ENCODE data around the gene THEMIS. TPM values are rescaled to one million over a fixed set of nuclear protein-coding genes. Genes with fewer than 3 reads are reported as not detected.
"Not testable (repeated sequence)": the region's sequence is repeated elsewhere in the genome, so short reads cannot be mapped to it uniquely, and the experiment has no call there.

The THEMIS gene
- total and polyA plus RNA-seq, 10 of the 15 experiments (the other 5 are each of a cell fraction or from before 2014, with no cell fraction given): 0.06 to 1.5 (median 0.08) TPM; not detected in 6

GRCh38 chr6:127932708-127933107 lies 31.9 kb upstream of the THEMIS start (continued):
- TF ChIP-seq CUX1 (IDR thresholded peaks at IDR 0.05; ENCODE audit: insufficient replicate concordance, low read depth, low read length) (no peak), SIX5 (IDR thresholded peaks at IDR 0.05; ENCODE audit: low read depth, low read length, severe bottlenecking) (no peak), SPI1 (IDR thresholded peaks at IDR 0.05; ENCODE audit: borderline replicate concordance, insufficient read depth, low read depth, low read length) (no peak), MEF2B (IDR thresholded peaks at IDR 0.05; ENCODE audit: partially characterized antibody, poor library complexity, severe bottlenecking) (no peak)

- BruUV-seq (replicated peaks); H3K9me3 ChIP-seq (replicated peaks; ENCODE audit: control insufficient read depth, insufficient read depth, low read length); in situ Hi-C loops (cut with MboI); H2AFZ ChIP-seq (ENCODE audit: control insufficient read depth, low read depth, low read length); H4K20me1 ChIP-seq (ENCODE audit: control insufficient read depth, insufficient read depth); ATAC-seq; intact Hi-C loops (cut with micrococcal nuclease; ENCODE audit: unreplicated experiment); H3K36me3 ChIP-seq (ENCODE audit: control insufficient read depth in 2 of 2, insufficient read depth in 2 of 2, low read length in 1 of 2); FAIRE-seq; DNase-seq (ENCODE audit: low read depth, low spot score); POLR2A ChIA-PET; H3K4me2 ChIP-seq (ENCODE audit: control insufficient read depth, insufficient read depth); H3K4me1 ChIP-seq (ENCODE audit: control insufficient read depth, insufficient read depth, low read length); H3K79me2 ChIP-seq (ENCODE audit: control insufficient read depth, insufficient read depth, low read length); CTCF ChIA-PET; H3K27me3 ChIP-seq (replicated peaks in 1 of 2; ENCODE audit: control insufficient read depth in 2 of 2, insufficient read depth in 2 of 2, low read length in 1 of 2); SMC1A ChIA-PET (ENCODE audit: uncharacterized antibody, unreplicated experiment); H3K27ac ChIP-seq (ENCODE audit: control insufficient read depth, insufficient read depth); H3K9ac ChIP-seq (ENCODE audit: control insufficient read depth, insufficient read depth, low read length); H3K4me3 ChIP-seq: not testable (repeated sequence)
- RAD21 ChIA-PET (ENCODE audit: unreplicated experiment): interaction anchor here (0.6 kb wide), 1 partner anchor 1204 kb away, joined by 3 read pairs; no protein-coding TSS in a partner anchor
- WGBS (ENCODE audit: insufficient coverage, insufficient replicate concordance, low lambda C conversion rate, missing lambda C conversion rate): 29% methylated on average over 10 of the region's 10 CpGs
Measured at GRCh38 chr6:127926441-127926840, 25.6 kb upstream of the THEMIS start.

Measured in GM12878 (cell line).